Measurements from ENCODE around the gene CREB5.

The CREB5 gene

GRCh38 chr7:28481091-28481926 is 69.0 kb downstream of the CREB5 start:
- DNase-seq: no peak

GRCh38 chr7:28483112-28483511 is 70.8 kb downstream of the CREB5 start:
- no peak for DNase-seq

DNA sequence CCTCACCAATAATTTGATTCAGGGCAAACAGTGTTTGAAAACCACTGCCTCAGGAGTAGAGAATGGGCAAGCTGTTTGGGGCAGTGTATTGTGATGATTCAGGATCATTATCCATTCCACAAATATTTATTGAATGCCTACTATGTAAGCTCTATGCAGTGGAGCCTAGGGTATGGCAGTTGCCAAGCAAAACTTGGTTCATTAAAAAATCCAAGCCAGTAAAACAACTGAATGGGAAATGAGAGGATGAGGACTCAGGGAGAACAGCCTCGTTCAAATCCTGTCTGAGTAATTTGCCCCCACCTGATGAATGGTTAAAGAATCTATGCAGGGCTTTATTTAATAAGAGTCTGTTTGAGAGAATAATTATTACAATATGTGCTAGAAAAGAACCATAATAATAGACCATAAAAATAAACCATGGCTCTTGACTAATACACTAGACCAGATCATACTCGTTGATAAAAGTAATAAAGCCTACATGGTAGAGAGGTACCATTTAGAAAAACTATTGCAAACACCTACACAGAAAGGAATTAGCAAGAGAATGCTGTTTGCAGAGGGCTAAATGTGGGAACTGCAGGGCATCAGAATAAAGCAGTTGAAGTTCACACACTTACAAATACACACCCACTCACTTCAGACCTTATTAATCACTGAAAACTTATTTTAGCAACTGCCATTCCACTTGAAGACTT is 71.7 kb downstream of the CREB5 start:
- no peak for DNase-seq

DNA sequence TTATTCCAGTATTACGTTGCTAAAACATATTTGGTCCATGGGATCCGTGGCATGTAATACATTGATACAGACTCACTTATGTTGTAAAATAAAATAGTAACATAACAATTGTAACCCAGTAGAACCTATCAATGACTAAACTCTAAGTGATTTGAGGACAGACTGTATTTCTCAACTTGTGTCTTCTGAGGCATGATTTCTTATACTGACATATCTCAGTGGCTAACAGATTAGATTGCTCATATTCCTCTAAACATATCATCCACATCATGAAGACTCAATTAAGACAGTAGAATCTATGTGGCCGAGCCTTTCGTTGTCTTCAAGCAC is 72.3 kb downstream of the CREB5 start:
- no peak for DNase-seq

- DNase-seq: no peak
Measured at GRCh38 chr7:28487487-28487886, 75.2 kb downstream of the CREB5 start.

DNA sequence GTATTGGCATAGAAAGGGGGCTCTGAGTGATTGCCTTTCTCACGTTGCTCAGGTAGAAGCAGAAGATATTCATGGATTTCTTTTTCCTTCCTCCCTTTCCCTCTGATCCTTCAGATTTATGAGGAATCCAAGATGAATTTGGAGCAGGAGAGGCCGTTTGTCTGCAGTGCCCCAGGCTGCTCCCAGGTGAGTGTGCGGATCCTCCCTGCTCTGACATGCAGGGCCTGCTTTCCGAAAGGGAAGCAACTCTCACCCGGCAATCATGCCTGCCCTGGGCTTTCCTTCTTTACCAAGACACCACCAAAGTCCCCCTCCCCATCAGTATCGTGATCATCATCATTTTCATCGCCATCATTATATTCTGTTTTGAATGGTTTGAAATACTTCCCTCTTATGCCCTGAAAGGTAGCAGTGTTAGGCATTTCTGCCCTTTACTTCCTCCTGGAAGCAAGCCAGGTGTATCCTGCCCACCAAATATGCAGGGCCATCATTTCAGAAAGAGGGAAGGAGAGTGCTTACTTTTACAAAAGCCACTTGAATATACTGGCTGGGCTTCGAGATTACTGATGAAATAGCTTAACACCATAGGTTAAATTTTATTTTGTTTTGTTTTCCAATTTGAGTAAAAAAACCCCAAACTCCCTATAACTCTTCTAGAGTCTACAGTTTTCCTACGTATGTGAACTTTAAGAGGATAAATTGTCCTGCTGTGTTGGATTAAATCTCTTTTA is 75.9 kb downstream of the CREB5 start:
- no peak for DNase-seq

DNA sequence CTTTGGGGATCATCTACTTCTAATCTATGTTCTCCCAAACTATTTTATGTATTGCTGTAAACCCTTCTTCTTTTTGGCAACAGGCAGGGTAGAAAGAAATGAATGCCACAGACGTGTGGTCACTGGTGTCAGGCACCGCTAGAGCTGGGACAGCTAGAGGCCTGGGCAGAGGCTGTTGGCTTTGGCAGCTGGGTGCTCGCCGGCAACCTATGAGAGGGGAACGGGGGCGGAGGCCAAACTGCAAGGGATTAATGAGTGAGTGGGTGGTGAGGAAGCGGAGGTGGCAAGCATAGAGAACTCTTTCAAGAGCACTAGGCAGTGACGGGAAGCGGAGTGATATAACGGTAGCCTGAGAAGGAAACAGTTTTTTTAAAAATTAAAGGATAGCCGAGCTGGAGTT is 78.5 kb downstream of the CREB5 start:
- no peak for DNase-seq

DNA sequence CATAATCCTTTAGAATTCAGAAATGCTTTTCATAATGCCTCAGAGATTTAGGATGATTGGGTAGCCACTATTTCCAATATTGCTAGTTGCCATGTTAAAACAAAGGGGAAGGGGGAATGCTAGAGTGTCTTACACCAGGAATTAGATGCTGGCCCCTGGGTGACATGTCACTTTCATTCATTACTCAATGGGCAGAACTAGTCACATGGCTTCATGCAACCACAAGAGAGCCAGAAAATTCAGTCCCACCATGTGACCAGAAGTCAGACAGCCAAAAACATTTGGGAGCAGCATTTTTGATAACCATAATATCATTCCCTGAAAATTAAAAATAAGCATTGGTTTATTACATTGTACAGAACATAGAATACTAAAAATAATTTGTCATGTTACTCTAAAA is 81.2 kb downstream of the CREB5 start:
- no peak for DNase-seq

DNA sequence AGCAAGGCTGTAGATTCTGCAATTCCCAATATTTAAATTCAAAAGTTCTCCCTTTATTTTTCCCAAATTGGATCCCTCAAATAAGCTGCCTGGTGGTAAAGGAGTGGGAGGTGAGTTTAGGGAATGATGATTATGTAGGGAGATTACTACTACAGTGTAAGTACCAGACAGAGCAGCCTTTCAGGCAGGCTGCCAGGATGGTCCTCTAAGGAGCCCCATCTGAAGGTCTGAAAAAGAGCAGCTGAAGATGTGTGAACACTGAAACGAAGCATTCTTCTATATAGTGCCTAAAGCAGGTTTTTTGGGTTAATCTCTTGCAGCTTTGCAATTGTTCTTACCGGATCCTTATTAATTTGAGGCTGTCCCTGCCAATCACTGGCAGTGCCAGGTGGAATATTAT is 84.7 kb downstream of the CREB5 start:
- DNase-seq: no peak

DNA sequence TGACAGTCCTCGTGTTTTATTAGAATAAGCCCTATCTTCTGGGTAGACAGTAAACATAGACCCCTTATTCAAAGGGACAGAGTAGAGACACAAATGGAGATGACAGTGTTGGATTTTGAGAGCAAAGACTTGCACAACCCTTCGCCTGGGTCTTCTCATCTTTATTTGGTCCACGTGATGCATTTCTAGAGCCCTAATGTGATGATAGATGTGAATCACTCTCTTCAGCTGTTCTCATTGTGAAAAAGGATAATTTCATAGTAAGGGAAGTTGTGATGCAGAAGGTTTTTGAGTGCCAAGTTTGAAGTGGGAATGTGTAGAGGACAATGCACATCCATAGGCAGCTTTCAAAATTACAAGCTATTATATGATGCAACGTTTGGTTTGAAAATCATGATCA is 86.3 kb downstream of the CREB5 start:
- DNase-seq: no peak

DNA sequence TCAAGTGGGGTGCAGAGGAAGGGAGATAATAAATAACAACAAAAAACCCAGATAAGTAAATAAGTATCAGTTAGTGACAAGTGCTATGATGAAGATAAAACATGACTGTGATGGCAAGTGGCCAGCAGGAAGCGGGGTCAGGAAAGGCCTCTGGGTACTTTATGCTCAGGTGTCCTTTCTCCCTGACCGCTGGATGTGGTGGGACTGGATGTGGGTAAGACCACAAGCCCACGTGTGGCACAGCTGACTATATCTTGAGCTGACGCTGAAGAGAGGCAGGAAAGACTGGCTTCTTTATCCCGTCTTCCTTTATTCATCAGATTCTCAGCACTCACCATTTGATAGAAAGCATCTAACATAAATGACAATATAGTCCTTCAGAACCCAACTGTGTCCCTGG is 87.8 kb downstream of the CREB5 start:
- no peak for DNase-seq

GRCh38 chr7:28502408-28502807 is 90.1 kb downstream of the CREB5 start:
- DNase-seq: no peak

DNA sequence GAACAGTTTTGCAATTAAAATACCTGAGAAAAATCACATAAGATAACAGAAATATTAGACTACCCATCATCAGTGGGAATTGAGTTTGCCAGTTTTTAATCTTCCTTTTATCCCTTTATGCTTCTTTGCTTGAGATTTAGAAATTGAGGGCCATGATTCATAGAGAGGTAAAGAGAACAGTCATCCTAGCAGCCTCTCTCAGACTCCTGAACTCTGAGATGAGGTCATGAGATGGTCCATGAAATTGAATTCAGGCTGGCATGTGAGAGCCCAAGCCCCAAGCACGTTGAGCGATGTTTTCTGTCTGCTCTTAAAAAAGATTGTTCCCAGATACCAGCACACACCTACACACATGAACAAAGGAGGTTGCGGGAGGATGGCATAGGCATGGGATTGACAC is 91.1 kb downstream of the CREB5 start:
- no peak for DNase-seq

DNA sequence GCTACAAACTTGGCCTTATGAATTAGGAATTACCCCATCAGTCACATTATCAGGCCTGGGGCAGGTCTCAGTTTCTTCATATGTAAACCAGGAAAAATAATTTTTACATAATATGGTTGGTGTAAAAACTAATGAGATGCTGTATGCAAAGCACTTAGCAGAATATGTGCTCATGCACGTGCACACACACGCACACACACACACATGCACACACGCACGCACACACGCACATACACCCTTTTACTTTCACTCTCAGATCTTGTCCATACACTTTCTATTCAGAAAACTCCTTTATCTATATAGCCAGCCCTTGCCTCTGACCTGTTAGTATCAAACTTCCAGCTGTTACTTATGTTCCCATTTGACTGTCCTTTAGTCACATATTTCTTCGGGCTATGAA is 92.7 kb downstream of the CREB5 start:
- DNase-seq: no peak

DNA sequence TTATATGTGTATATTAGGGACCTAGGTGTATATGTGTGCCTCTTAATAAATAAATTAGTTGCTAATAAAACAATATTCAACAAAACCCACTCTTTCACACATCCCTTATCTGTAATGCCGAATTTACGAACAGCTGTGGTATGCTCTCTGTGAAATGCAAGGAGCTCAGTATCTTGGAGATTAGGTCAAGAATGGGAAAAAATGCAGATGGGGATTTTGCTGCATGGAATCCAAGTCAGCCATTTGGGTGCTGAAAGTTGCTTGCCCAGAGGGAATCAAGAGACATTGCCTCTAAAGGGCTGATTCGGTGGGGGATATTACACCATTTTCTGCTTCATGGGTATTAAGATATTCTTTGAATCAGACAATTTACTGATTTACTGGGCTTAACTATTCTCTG is 93.5 kb downstream of the CREB5 start:
- DNase-seq: no peak

DNA sequence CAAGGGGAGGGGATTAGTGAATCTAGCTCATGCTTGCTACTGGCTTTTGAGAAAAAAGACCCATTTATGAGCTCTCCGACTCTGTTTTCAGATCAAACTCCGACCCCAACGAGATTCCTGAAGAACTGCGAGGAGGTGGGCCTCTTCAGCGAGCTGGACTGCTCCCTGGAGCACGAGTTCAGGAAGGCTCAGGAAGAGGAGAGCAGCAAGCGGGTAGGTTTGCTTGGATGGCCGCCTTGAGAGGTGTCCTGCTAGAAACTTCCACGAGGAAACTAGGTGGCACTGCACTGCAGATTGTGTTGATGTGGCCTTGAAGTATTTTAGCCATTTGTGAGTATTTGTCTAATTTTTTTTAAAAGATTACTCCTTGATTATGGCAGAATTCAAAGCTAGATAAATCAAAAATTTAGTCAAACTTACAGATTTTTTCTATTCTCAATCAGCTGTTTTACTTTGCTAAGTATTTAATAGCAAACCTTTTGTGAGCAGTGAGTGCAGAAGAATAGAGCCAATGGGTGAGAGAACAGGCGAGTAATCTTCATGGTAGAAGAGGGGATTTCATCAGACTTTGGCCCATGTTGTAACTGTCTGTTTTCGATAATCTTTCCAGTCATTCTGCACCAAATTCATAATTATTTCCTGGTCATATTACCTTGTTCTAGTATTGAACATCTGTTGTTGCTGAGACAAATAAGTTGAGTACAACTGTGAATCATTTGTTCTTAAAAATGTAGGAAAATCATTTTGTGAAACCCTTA is 95.4 kb downstream of the CREB5 start:
- DNase-seq: no peak

DNA sequence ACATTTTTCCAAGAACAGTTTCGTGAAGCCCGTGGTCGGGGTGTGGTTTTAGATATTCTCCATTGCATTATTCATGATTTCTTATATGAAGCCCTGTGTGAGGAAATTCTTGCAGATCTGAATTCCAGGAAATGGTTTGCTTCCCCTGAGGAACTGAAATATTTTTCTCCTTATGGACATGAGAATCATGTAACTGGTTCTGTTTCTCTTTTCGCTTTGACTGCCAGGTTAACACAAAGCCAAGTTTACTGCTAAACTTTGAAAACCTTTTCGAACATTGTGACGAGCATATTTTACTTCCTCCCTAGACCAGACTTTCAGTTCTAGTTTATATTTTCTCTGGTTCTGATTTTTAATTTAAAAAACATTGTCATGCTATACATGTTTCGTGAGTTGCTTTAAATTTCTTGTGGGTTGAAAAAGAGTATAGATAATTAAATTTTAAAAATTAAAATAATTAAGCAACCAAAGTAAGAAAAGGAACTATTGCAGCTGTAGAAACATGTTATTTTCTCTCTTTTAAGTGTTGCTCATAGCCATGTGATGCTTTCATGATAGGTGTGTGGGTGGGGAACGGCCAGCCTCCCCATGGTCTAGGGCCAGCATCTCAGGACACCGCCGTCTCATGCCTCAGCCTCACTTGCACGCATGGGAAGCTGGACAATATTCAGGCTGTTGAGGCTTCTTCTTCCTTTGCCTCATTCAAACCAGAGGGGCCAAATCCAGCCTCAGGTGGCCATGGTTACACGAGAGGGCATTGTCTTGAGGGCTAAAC is 97.1 kb downstream of the CREB5 start:
- no peak for DNase-seq

DNA sequence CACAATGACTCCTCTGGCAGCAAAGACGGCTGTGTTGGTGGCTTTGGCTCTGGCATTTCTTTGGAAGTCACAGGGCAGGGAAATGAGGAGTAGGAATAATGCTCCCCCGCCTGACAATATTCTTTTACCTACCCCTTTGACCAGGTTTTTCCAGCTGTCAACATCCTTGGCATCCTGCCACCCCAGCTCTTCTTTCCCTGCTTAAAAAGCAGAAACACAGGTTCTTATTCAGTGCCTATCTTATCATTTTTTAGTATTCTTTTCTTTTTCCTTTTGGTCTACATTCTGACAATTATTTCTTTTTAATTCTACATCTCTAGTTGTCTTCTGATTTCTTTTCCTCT is 97.7 kb downstream of the CREB5 start:
- DNase-seq: no peak

DNA sequence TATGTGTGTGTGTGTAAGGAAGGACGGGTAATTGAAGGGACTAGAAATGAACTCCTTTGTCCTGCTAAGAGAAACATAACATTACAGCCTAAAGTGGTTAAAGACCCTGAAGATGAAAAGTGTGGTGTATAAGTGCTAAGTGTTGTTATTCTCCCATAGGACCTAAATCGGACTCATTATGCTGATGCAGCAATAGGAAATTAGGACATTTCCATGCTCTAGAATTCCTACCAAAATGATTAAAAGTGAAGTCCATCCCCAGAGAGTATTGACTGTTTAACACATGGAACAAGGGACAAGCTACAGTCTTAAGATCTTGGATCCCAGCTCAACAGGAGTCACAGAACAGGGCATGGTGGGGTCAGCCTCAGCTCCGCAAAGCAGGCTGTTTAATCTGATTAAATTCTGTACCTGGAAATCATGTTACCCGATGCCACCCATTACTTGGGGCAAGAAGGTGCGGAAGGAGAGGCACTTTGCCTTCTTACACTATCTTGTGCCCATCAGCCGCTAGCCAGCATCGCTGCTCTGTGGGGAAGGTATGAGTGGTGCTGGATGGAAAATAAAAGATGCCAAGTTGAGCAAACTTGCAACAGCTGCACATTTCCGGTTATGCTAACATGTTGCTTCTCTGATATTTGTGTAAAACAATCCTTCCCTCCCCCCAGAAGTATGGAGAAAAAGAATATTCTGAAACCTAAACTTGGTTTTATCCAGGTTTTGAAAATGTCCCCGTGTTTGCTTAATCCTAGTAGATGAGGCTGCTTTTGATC is 100.5 kb downstream of the CREB5 start:
- DNase-seq: no peak

DNA sequence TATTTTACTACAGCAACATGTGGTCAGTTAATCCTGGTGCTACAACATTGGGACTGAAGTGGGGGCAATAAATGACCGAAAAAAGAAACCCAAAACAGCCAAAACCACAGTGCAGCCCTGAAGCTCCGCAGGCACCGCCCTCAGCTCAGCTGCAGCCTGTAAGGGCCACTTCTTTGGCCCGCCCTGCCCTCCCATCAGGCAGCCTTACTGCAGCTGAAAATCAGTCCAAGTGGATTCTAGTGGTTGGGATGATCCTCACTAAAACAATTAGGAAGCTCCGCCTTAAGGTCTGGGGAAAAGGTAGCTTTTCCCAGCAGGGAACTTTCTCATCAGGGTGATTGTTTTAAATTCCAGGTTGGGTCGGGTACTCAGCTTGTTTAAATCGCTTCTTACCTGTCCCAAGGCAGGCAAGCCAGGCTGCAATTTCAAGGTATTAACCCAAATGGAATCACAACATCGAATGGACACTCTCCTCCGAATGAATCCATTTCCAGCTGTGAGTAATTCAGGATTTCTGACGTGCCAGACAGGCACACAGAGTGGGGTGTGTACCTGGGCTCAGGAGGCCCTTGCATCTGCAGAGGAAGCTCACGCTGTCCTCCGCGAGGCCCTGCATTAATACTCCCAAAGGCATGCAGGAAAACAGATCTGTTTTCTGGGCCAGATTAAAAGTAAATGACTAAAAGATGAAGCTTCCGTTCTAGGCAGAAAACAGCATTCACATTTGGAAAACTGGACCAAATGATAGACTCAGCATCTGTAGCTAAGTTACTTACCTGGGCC is 104.3 kb downstream of the CREB5 start:
- DNase-seq: no peak

GRCh38 chr7:28517206-28517605 is 104.9 kb downstream of the CREB5 start:
- DNase-seq: no peak
